HG03039 (cell line): ENCODE data around the gene NUP188.
"Not testable (repeated sequence)": the region's sequence is repeated elsewhere in the genome, so short reads cannot be mapped to it uniquely, and the experiment has no call there.

Experiments used
- ATAC-seq: cut with Tn5 transposase; IDR thresholded peaks from one replicate; pipeline ENCODE4 v1.9.1; 2021; ENCODE audit warnings: mild to moderate bottlenecking, moderate library complexity; ENCODE audit not compliant: unreplicated experiment

NUP188 gene

DNA sequence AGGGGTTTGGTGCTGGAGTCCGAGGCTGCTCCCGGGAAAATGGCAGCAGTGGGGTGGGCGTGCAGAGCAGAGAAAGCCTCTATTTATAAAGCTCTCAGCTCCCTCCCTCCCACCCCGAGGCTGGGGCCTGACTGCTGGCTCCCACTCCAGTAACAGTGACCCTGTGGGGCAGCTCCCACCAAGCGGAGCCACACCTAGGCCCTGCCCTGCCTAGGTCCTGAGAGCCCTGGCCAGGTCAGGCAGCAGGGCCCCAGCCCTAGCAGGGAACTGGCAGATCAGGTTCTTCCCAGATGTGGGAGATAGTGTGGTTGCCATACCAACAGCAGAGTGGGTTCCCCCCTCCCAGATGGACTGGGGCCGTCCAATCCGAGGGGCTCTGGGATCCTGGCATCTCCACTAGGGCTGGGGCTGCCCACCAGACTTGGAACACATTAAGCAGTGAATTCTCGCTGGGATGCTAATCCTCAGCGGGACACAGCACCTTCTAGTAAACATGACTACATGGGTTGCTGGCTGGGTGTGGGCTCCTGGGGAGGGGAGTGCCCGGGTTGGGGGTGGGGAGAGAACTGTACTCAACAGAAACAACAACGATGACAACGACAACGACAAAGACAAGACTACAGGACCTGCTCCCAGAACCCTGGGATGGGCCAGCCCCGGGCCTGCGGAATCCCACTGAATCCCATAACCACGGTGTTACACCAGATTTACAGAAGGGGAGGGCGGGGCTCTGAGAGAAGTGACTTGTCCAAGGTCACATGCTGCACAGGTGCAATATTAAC is 79.1 kb downstream of the NUP188 start:
- ATAC-seq: no peak

DNA sequence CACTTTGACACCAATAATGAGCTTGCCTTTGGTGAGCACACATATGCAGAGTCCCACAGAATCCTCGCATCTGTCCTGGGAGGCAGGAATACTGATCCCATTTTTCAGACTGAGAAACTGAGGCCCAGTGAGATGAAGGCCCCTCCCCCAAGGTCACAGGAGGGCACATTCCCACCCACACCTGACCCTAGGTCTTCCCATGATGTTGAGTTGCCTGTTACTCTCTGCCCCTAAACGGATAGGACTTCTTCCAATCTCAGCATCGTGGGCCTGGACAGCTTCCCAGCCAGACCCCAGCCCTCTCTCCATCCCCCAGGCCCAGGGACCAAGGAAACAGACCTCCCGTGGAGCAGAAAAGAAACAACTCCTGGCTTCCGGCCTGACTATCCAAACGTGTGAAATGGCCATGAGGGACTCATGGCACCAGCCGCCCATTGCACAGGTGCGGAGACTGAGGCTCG is 79.8 kb downstream of the NUP188 start:
- no peak for ATAC-seq

- peak; percentile 30 for ATAC-seq
Observed at GRCh38 chr9:129027685-129028191, 80.2 kb downstream of the NUP188 start.

GRCh38 chr9:129028192-129028966 is 80.9 kb downstream of the NUP188 start, which contains the start of gene SH3GLB2:
TSS of gene SH3GLB2 (minus strand) at chr9:129028331. CDS start at chr9:129028154, 177 bp downstream.
- ATAC-seq: peak; percentile 67

DNA sequence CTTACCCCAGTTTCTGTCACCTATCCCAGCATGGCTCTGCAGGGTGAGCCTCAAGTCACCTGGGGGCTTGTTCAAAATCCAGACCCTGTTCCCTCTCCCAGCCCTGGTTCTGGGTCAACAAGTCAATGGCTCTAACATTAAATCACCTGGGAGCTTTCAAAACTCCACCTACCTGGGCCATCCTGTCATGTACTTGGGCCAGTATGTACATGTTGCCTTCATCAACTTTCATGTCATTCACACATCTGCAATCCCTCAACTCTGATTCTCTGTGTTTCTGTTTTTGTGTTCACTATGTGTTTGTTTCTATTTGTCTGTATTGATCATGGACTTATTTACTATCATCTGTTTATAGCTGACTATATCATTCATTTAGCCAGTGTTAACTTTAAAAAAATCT is 82.7 kb downstream of the NUP188 start:
- no peak for ATAC-seq

- no peak for ATAC-seq
Observed at GRCh38 chr9:129031514-129031913, 84.0 kb downstream of the NUP188 start.

DNA sequence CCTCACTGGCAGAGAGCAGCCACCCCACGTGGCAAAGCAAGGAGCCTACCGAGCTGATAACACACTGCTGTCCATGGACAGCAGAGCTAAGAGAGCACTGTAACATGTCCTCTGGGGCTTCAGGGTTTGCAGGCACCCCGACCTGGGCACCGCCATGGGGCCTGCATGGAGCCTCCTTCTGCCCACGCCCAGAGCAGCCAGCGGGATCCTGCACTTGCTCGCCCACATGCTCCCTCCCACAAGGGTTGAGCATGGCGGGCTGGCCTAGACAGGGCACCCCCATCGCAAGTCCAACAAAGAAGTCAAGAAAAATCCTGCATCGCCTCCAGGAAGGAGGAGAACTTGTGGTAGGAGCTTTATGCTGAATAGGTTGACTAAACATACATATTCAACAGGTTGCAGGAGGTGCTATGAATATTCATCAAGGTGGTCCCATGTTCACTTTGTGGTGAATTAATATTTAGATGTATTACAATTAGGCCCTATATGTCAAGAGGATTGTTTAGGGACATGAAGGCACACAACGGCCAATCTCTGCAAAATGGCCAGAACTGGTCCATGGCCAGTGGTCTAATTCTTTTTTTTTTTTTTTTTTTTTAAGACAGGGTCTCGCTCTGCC is 85.2 kb downstream of the NUP188 start:
- ATAC-seq: no peak

DNA sequence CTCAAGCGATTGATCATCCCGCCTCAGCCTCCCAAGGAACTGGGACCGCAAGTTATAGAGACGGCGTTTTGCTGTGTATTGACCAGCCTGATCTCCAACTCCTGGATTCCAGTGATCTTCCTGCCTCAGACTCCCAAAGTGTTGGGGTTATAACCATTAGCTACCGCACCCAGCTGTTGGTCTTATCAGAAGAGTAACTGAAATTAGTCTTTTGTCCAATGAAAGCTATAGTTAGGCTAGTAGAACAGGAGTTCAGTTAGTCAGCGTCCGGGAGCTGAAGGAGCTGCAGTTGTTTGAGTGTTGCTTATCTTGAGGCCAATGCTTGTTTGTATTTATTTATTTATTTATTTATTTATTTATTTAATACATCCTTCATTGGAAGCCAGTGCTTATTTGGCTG is 85.7 kb downstream of the NUP188 start:
- ATAC-seq: no peak

- not testable (repeated sequence) for ATAC-seq
Observed at GRCh38 chr9:129035838-129036237, 88.3 kb downstream of the NUP188 start.

DNA sequence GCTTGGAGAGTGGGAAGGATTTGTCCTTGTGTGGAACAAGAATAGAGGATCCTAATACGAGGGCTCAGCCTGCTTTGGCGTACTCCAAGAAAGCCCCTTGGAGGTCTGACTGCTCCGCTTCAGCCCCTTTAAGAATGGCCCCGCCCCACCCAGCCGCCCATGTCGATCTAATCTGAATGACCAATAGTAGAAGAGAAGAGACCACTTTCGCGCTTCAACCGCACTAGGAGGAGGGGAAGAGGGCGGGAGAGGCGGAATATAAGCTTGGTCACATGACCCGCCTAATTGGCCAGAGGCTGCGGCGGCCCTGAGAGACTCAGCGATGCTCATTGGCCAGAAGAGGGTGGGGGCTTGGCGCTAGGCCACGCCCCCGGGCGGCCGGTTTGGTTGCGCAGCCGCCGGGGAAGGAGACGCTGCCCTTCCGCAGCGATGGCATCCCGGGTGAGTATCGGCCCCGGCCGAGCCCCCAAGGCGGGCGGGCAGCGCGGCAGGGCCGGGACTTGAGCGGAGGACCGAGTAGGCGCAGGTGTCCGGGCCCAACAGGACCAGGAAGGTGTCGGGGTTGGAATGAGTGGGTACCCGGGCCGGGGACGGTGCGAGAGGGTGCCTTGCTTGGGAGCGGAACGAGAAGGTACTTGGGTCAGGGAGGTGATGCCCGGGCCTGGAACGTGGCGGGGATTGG is 88.9 kb downstream of the NUP188 start, which contains the start of gene MIGA2:
Gene MIGA2, plus strand, starts transcription at position 386 of the 682 bp plus-strand sequence. CDS start 3,969 bp downstream, outside the sequence.
- peak; percentile 90 for ATAC-seq

GRCh38 chr9:129036923-129037766 is 89.6 kb downstream of the NUP188 start:
- ATAC-seq: no peak

DNA sequence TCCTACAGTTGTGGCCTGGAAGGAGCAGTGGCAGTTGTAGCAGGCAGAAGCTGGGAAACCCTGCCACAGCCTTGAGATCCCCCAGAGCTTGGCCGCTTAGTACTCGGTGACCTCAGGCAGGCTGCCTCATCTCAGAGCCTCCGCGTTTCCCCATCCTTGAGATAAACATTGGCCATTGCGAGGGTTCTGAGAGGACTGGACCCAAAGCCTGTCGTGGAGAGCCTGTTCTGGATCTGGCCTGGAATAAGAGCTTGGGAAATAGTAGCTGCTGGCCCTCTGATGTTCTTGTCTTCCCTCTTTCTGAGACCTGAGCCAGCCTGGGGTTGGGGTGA is 90.2 kb downstream of the NUP188 start:
- ATAC-seq: no peak

DNA sequence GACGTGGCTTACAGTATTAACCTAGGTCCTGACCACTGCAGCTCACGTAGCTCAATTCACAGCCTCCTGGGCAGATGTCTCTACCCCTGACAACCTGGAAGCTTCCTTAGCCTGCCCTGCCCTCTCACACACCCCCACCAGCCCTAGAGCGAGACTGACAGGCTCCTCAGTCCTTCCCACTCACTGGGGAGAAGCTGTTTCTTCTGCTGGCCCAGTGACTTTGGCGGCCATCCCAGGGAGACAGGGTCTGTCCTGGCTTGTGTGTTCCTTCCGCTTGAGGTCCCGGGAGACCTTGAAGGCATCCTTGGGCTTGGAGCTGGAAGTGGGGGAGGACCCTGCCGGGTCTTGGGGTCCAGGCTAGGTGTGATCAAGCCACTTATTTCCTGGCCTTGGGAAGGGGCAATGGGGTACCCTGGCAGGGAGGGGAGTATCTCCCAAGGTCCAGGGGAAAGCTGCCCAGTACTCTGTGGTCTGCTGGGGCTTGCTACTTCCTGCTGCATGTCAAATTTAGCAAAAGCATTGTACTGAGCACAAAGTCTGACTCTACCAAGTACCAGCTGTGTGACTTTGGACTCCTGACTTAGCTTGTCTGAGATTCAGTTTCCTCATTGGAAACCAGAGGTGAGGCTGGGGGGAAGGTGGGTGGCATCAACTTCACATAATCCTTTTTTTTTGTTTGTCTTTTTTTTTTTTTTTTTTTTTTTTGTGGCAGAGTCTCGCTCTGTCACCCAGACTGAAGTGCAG is 90.8 kb downstream of the NUP188 start:
- no peak for ATAC-seq

DNA sequence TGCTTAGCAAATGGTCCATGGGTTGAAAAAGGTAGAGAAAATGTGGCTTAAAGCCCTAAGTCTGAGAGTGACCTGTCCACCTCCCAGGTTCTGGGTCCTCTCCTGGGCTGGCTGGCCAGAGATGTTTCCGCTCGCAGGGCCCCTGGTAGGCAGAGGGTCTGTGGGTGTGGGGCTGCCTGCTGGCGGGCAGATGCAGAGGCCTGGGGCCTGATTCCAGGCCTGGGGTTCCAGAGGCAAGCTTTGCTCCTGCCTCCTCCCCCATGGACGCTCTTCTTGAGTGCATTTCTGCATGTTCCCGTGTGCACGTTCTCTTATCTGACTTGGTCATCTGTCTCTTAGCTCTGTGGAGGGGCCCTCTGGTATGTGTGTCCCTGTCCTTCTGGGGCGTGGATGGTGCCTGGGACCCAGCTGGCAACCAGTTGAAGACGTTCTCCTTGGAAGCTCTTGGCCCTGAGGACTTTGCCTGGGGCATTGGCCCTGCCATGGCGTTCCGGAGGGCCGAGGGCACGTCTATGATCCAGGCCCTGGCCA is 92.7 kb downstream of the NUP188 start:
- no peak for ATAC-seq

- no peak for ATAC-seq
Observed at GRCh38 chr9:129042016-129042415, 94.5 kb downstream of the NUP188 start.

DNA sequence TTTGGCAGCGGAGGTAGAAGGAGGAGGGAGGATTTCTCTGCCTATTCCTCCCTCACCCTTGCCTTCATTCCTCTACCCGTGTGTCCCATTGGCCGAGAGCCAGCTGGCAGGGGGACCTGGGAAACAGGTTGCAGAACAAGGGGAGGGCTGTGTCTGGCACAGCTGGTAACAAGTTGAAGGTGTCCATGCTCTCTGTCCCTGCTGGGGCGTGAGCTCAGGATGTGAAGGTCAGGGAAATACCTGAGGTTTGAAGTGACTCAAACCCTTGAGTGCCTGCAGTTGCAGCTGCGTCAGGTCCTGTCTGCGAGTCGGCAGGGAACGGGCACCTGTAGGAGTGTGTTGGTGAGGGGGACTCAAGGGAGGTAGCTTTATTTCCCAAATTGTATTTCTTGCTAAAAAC is 105.1 kb downstream of the NUP188 start:
- ATAC-seq: no peak

DNA sequence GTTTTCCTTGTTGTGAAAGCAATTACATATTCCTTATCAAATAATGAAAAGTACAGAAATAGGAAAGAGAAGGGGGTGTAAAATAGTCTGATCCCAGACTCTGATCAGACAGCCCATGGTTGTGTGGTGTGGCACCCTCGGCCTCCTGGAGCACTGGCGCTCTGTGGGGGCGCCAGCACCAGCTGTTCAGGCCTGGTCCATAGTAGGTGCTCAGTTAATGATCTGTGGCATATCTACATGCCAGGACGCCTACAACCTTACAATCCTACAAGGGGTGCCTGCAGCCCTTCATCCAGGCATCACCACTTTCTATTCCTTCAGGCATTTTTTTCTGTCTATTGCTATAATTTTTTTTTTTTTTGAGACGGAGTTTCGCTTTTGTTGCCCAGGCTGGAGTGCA is 105.5 kb downstream of the NUP188 start:
- no peak for ATAC-seq

DNA sequence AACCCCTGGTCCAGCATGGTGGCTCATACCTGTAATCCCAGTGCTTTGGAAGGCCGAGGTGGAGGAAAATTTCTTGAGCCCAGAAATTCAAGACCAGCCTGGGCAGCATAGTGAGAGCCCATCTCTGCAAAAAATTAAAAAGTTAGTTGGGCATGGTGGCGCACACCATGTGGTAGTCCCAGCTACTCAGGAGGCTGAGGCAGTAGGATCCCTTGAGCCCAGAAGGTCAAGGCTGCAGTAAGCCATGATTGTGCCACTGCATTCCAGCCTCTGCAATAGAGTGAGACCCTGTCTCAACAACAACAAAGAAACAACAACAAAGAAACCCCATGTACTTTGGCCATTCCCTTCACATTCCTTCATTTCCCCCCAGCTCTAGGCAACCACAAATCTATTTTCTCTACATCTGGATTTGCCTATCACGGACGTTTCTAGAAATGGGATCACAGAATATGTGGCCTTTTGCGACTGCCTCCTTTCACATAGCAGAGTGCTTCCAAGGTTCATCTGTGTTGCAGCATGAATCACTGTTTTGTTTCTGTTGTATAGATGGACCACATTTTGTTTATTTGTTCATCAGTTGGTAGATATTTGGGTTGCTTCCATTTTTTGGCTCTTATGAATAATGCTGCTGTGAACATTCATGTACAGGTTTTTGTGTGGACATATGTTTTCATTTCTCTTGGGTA is 106.8 kb downstream of the NUP188 start:
- ATAC-seq: no peak
